Measurements from ENCODE around the gene PDZRN4. TPM values are rescaled to one million over a fixed set of nuclear protein-coding genes. Genes with fewer than 3 reads are reported as not detected.

Gene PDZRN4
- total RNA-seq, 1 experiment from 2014 or later = not detected

DNA sequence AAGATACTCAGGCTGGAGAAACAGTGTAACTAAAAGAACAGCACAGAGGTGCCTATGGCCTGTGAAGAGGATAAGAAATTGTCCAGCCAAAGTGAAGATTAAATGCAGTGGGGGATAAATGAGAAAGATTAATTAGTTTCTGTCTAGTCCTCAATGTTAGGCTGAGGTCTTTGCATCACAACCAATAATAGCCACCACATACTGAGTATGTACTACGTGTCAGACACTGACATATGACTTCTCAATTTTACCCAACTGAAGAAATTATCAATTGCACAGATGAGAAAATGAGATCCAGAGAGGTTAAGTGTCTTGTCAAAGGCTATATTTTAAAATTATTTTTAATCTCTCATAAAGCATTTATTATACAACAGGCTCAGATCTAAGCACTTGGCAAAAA, 285.9 kb downstream of the PDZRN4 start:
- intact Hi-C loops (cut with micrococcal nuclease; ENCODE audit: unreplicated experiment) = no loop called here
- H3K27ac Mint-ChIP-seq (ENCODE audit: unreplicated experiment) = no peak overlapping the region
- TF ChIP-seq, protein P1, sequence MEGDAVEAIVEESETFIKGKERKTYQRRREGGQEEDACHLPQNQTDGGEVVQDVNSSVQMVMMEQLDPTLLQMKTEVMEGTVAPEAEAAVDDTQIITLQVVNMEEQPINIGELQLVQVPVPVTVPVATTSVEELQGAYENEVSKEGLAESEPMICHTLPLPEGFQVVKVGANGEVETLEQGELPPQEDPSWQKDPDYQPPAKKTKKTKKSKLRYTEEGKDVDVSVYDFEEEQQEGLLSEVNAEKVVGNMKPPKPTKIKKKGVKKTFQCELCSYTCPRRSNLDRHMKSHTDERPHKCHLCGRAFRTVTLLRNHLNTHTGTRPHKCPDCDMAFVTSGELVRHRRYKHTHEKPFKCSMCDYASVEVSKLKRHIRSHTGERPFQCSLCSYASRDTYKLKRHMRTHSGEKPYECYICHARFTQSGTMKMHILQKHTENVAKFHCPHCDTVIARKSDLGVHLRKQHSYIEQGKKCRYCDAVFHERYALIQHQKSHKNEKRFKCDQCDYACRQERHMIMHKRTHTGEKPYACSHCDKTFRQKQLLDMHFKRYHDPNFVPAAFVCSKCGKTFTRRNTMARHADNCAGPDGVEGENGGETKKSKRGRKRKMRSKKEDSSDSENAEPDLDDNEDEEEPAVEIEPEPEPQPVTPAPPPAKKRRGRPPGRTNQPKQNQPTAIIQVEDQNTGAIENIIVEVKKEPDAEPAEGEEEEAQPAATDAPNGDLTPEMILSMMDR (IDR thresholded peaks at IDR 0.05; ENCODE audit: insufficient read depth in 1 of 2, low read depth in 1 of 2, low read length in 1 of 2, severe bottlenecking in 1 of 2, unreplicated experiment in 1 of 2) = no peak

DNA sequence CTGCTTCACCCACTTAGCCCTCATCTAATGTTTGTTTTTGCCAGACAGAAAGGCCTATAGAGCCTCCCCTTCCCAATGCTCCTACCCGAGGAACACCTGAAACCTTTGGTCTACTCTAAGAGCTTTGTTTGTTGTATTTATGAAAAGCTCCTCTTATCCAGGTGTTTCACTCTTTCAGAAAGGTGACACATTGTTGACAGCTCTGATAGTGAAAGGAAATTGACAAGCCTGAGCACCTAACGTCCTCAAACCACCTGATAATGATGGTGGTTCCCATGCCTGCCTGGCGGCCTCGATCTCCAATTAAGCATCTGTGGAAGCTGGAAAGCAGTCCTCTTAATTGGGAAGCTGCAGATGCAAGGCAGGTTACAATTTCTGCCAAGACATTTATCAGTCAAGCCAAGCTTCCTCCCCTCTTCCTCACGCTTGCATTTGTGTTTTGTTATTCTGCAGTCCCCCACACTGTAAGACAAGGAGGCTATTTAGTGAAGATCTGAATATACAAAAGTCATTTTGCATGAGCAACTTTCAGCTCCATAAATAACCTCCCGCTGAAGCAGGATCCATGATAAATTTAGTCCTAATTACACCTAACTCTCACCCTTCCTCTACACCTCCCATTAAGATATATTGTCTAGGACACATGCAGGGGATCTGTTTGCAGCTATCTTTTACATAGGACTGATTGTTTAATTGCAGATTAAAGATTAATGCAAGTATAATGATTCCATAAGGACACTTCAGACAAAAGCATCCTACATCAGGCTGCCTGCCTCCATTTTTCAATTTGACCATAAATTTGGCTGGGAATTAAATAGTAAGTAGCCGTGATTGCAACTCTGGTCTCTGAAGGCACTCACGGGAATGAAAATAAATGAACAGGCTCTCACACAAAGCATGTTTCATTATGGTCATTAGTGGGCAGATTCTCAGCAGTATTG, 288.6 kb downstream of the PDZRN4 start:
- no peak overlapping the region for H3K27ac Mint-ChIP-seq (ENCODE audit: unreplicated experiment)
- no peaks in the 10 kb centered on the region for H3K9me3 Mint-ChIP-seq (ENCODE audit: unreplicated experiment)
- DNase-seq = no peak
- ChIA-PET CTCF (no interaction called here), POLR2A (no interaction called here)
- no peaks in the 10 kb centered on the region for H3K4me1 Mint-ChIP-seq (ENCODE audit: low read depth, unreplicated experiment)
- TF ChIP-seq, protein P1 (IDR thresholded peaks at IDR 0.05; ENCODE audit: insufficient read depth in 1 of 2, low read depth in 1 of 2, low read length in 1 of 2, severe bottlenecking in 1 of 2, unreplicated experiment in 1 of 2) = no peak
- Histone ChIP-seq H3K4me3 (ENCODE audit: low read depth, low read length) (no peak overlapping the region), H3K9me3 (no peaks in the 10 kb centered on the region), H3K36me3 (ENCODE audit: control insufficient read depth, insufficient read depth, low read length) (no peaks in the 10 kb centered on the region), H3K27me3 (replicated peaks; ENCODE audit: control insufficient read depth, insufficient read depth, low read length) (no peaks in the 10 kb centered on the region), H3K4me1 (no peaks in the 10 kb centered on the region)
- no peaks in the 10 kb centered on the region for H3K36me3 Mint-ChIP-seq (ENCODE audit: insufficient read depth, unreplicated experiment)
- no peak overlapping the region for H3K4me3 Mint-ChIP-seq (ENCODE audit: unreplicated experiment)
- H3K27me3 Mint-ChIP-seq (ENCODE audit: insufficient read depth, unreplicated experiment) = peaks cover 6% of the 10 kb centered on the region
- no TSS peak for BruUV-seq (replicated peaks)
- intact Hi-C loops (cut with micrococcal nuclease; ENCODE audit: unreplicated experiment) = no loop called here

More for the DNA sequence above, 285.9 kb downstream of the PDZRN4 start:
- BruUV-seq (replicated peaks) = no TSS peak
- Histone ChIP-seq H3K4me1 (no peaks in the 10 kb centered on the region), H3K36me3 (ENCODE audit: control insufficient read depth, insufficient read depth, low read length) (no peaks in the 10 kb centered on the region), H3K9me3 (no peaks in the 10 kb centered on the region), H3K27me3 (replicated peaks; ENCODE audit: control insufficient read depth, insufficient read depth, low read length) (no peaks in the 10 kb centered on the region), H3K4me3 (ENCODE audit: low read depth, low read length) (no peak overlapping the region)
- H3K4me1 Mint-ChIP-seq (ENCODE audit: low read depth, unreplicated experiment) = no peaks in the 10 kb centered on the region
- POLR2A ChIA-PET = no interaction called here
- H3K36me3 Mint-ChIP-seq (ENCODE audit: insufficient read depth, unreplicated experiment) = no peaks in the 10 kb centered on the region
- H3K4me3 Mint-ChIP-seq (ENCODE audit: unreplicated experiment) = no peak overlapping the region
- CTCF ChIA-PET = no interaction called here
- DNase-seq = no peak
- H3K9me3 Mint-ChIP-seq (ENCODE audit: unreplicated experiment) = no peaks in the 10 kb centered on the region
- peaks cover 6% of the 10 kb centered on the region for H3K27me3 Mint-ChIP-seq (ENCODE audit: insufficient read depth, unreplicated experiment)

DNA sequence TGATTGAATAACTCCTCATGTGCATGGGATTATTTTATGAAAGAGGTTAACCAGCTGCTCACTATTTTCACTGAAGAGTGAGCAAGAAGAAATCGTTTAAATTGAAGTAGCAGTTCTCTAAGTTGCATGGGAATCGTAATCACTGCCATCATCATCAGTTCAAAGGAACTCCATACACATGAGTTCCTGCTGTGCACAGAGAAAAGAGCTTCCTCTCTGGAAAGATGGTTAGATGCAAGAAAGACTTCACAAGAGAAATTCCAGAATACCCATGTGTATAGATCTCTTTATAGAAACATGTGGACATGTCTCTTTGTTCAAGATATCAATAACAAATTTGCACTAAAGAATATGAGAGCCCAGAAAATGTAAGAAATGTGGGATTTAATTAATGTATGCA, 291.3 kb downstream of the PDZRN4 start:
- Mint-ChIP-seq H3K4me1 (ENCODE audit: low read depth, unreplicated experiment) (no peaks in the 10 kb centered on the region), H3K9me3 (ENCODE audit: unreplicated experiment) (no peaks in the 10 kb centered on the region), H3K27ac (ENCODE audit: unreplicated experiment) (no peak overlapping the region), H3K36me3 (ENCODE audit: insufficient read depth, unreplicated experiment) (no peaks in the 10 kb centered on the region), H3K4me3 (ENCODE audit: unreplicated experiment) (no peak overlapping the region), H3K27me3 (ENCODE audit: insufficient read depth, unreplicated experiment) (peaks cover 6% of the 10 kb centered on the region)
- Histone ChIP-seq H3K27me3 (replicated peaks; ENCODE audit: control insufficient read depth, insufficient read depth, low read length) (no peaks in the 10 kb centered on the region), H3K4me1 (no peaks in the 10 kb centered on the region), H3K9me3 (no peaks in the 10 kb centered on the region), H3K36me3 (ENCODE audit: control insufficient read depth, insufficient read depth, low read length) (no peaks in the 10 kb centered on the region), H3K4me3 (ENCODE audit: low read depth, low read length) (no peak overlapping the region)
- DNase-seq = no peak
- intact Hi-C loops (cut with micrococcal nuclease; ENCODE audit: unreplicated experiment) = no loop called here
- no TSS peak for BruUV-seq (replicated peaks)
- ChIA-PET POLR2A (no interaction called here), CTCF (no interaction called here)
- TF ChIP-seq, protein P1 (IDR thresholded peaks at IDR 0.05; ENCODE audit: insufficient read depth in 1 of 2, low read depth in 1 of 2, low read length in 1 of 2, severe bottlenecking in 1 of 2, unreplicated experiment in 1 of 2) = no peak

Data from Caco-2 (cell line).